HG03025 (cell line): ENCODE measurements around the gene KCNQ1.
A peak's percentile ranks its signal among the peaks of the same experiment; 100 is the strongest.

Source experiments
- ATAC-seq: cut with Tn5 transposase; IDR thresholded peaks from one replicate; pipeline ENCODE4 v1.9.1; 2021; ENCODE audit warnings: mild to moderate bottlenecking, moderate library complexity; ENCODE audit not compliant: unreplicated experiment, low FRiP score

Gene KCNQ1

GRCh38 chr11:2519862-2520735, 75.3 kb downstream of the KCNQ1 start:
- no peak for ATAC-seq

- no peak for ATAC-seq
Observed at GRCh38 chr11:2520736-2521035, 75.9 kb downstream of the KCNQ1 start.

GRCh38 chr11:2521081-2521732, 76.4 kb downstream of the KCNQ1 start:
- ATAC-seq = no peak

- ATAC-seq = no peak
Observed at GRCh38 chr11:2521733-2522630, 77.2 kb downstream of the KCNQ1 start.

- ATAC-seq = no peak
Observed at GRCh38 chr11:2522631-2523255, 77.9 kb downstream of the KCNQ1 start.

- ATAC-seq = no peak
Observed at GRCh38 chr11:2523821-2524391, 79.1 kb downstream of the KCNQ1 start.

GRCh38 chr11:2524446-2525165, 79.8 kb downstream of the KCNQ1 start:
- ATAC-seq = no peak

GRCh38 chr11:2525166-2525861, 80.5 kb downstream of the KCNQ1 start:
- no peak for ATAC-seq

GRCh38 chr11:2525941-2526807, 81.4 kb downstream of the KCNQ1 start:
- no peak for ATAC-seq

GRCh38 chr11:2526808-2527381, 82.1 kb downstream of the KCNQ1 start:
- ATAC-seq = peak; percentile 54

GRCh38 chr11:2527621-2528291, 82.9 kb downstream of the KCNQ1 start:
- ATAC-seq = no peak

GRCh38 chr11:2528301-2529050, 83.7 kb downstream of the KCNQ1 start:
- no peak for ATAC-seq

GRCh38 chr11:2529173-2529572, 84.4 kb downstream of the KCNQ1 start:
- no peak for ATAC-seq

- ATAC-seq = no peak
Observed at GRCh38 chr11:2529636-2530035, 84.8 kb downstream of the KCNQ1 start.

GRCh38 chr11:2530131-2530854, 85.5 kb downstream of the KCNQ1 start:
- ATAC-seq = no peak

GRCh38 chr11:2530855-2531200, 86.0 kb downstream of the KCNQ1 start:
- ATAC-seq = no peak
